ENCODE data around the gene CDKN2B-AS1. TPM values are rescaled to one million over a fixed set of nuclear protein-coding genes. Genes with fewer than 3 reads are reported as not detected.

Gene CDKN2B-AS1
- total RNA-seq, 1 donor, result not detected

DNA sequence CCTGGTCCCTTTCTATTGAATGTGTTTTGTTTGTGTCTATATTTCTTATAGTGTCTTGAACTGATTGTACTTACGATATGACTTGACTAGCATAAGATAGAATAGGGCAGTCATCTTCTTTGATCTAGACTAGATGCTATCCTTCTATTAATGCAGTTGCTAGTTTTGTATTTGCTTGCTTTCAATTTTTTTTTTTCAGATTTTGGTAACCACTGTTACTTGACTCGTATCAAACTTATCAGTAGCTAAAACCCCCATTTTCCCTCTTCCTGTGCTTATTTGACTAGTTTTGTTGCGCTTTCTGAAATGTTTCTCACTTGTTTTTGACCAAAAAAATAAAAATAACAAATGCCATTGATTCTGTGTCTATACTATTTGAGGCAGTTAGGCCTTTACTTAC lies 83.5 kb downstream of the CDKN2B-AS1 start:
- DNase-seq (ENCODE audit: low read depth in 2 of 3, low spot score in 2 of 3), result no peak

DNA sequence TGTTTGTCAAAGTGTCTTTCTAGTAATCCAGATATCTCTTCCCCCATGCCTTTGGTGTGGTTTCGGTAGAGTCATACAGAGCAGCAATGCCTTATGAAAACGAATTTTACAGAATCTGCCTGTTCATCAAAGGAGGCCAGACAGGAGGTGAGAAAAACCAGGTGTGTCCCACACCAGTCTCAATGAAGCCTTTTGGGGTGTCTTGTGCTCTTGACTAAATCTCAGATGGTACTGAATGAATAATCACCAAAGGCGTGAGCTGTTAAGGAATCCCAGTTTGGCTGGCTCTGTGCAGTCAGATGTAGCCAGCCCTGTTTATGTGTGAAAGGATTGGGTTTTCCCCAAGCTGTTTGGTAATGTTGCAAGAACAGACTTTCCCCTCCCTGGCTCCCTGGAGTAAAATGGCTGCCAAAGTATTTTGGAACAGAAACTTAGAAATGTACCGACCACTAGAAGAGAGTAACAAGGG lies 85.3 kb downstream of the CDKN2B-AS1 start:
- DNase-seq (ENCODE audit: low read depth in 2 of 3, low spot score in 2 of 3), result peak in 1 of 3 donors; percentile 25

DNA sequence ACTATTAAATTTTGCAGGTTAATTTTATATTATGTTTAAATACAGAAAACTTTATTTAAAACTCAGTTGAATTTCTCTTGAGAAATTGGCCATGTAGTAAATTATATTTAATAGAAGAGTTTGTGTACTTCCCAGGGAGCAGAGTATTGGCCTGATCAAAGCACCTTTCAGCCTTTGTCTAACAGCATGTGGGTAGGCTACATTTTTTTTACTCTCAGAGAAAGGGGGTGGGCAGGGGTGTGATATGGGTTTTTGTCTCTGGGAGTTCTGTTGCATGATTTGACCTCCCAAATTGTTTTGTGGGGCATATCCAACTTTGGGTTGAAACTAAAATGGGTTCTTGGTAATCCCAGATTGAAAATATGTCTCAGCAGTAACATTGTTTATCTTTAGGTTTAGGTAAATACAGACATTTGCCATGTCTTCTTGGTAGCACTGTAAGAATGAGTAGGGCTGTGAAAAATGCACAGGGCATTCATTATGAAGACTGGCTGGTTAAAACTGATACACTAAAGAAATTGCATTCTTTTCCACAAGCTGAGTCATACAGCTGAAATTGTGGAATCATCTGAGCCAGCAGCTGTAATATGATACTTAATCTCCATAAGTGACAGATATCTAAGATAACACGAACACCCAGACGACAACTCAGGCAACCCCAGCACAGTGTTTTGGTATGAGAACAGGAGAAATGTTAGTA lies 89.9 kb downstream of the CDKN2B-AS1 start:
- DNase-seq (ENCODE audit: low read depth in 2 of 3, low spot score in 2 of 3), result no peak

DNA sequence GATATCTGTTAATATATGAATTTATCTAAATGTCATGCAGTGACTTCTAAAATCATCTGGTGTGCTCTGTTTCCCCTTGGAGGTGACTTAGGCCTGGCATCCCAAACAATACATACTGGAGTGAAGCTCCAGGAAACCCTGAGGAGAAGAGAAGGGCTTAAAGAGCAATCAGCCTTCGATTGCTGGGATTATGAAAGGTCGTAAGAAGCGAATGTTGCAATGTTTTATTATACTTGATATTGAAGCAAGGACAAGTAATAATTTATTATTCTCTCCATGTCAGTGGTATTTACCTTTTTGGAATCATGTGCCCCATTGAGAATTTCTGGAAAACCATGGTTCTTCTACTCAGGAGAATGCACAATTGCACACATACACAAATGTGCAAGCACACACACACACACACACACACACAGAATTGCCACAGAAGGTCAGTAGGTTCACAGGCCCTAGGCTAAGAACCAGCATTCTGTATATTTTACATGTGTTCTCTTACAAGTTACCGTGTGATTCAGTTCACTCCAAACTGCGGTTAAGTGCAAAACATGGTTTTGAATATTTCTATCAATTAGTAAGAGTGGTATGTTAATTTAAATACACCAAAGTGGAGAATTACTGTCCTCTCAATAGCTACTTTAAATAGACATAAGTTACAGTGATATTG lies 93.6 kb downstream of the CDKN2B-AS1 start:
- DNase-seq (ENCODE audit: low read depth in 2 of 3, low spot score in 2 of 3), result no peak

DNA sequence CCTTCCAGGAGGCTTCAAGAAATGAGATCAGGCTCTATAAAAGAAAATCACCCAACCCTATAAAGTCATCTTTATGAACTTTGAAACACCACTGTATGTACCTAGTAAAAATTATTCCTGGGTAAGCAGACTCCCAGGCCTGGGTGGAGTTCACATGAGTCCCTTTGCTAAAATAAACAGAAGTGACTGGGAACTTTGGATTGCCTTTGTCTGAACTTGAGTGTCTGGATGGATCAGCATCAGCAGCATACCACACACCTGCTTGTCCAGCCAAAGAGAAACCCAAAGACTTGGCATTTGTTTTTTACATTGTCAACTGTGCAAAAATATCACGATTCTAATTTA lies 94.1 kb downstream of the CDKN2B-AS1 start:
- DNase-seq (ENCODE audit: low read depth in 2 of 3, low spot score in 2 of 3), result no peak

DNA sequence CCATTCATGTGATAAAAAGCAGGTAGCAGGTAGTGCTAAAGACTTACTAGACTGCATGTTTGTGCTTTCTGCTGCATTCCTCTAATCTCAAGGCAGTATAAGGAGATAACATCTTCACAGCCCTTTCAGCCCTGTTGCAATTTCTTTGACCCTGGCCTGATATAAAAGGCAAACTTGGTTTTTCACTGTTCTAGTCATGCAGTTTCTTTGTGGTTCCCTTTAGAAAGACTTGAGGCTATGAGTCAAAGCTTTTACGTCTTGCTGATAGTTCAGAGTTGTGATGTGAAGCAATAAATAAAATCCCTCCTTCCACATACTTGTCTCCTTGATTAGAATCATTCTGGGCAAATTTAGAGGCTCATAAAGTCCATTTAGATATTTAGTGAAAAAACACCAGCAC lies 103.1 kb downstream of the CDKN2B-AS1 start:
- no peak for DNase-seq (ENCODE audit: low read depth in 2 of 3, low spot score in 2 of 3)

DNA sequence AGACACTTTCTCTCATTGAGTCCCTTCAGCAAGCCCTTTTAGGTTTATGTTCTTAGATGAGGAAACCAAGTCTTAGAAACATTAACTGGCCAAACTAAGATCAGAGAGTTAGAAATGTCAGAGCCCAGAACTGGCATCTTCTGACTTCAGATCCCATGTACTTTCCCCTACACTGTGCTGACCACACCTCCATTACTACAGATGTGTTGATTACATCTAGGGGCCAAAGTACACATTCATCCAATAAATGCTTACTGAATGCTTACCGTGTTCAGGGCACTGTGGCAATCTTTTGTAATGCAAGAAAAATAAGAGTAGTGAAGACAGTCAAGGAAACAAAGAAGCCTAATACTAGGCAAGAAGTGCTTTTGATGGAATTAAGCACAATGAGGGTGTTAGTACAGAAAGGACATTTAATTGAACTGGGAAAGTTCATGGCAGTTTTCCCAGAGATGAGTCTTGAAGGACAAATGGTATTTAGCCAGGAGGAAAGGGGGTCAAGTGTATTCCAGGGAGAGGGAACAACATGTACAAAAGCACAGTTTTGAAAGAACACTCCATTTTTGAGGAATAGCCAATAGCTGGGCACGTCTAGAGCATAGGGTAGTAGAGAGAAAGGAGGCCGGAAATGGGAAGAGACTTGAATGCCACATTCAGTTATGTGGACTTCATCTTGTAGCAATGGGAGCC lies 104.2 kb downstream of the CDKN2B-AS1 start:
- no peak for DNase-seq (ENCODE audit: low read depth in 2 of 3, low spot score in 2 of 3)

DNA sequence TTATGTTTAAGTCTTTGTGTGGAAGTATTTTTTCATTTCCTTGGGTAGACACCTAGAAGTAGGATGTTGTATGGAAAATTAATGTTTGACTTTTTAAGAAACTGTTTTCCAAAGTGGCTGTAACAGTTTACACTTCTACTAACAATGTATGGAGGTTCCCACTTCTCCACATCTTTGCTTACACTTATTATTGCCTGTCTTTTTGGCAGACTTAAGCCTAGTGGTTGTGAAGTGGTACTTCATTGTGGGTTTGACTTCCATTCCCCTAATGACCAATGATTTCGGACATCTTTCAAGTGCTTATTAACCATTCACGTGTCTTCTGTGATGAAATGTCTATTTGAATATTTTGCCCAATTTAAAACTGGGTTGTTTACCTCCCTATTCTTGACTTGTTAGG lies 106.0 kb downstream of the CDKN2B-AS1 start:
- no peak for DNase-seq (ENCODE audit: low read depth in 2 of 3, low spot score in 2 of 3)

DNA sequence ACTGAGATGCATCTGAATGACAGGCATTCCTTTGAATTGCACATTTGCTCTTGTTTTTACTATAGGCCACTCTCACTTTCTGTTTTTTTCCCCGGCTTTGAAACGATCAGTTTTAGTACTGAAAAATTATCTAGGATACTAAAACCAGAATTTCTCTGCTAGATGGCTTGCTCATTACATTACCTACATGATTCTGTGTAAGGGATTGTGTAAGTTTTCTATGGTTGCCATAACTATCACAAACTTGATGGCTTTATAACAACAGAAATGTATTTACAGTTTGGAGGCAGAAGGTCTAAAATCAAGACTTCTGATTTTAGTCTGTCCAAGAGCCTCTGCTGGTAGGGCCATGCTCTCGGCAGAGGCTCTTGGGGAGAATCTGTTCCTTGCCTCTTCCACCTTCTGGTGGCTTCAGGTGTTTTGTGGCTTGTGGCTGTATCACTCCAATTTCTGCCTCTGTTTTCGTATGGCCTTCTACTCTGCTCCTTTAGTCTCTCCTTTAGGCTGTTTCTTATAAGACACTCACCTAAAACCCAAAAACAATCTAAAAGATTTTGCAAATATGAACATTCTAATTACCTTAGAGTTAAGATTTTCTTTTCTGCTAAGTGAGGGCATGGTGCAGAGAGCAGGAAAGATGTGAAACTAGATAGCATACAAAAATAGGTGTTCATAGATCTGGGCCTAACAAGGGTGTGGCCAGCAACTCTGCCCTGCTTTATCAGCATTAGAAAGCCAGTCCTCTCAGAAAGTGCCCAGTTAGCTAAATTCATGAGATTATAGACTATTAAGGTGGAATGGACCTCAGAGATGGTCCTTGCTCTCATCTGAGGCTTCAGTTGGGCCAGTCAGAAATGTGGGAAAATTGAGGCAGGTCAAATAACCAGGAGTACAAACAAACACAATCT lies 107.8 kb downstream of the CDKN2B-AS1 start:
- no peak for DNase-seq (ENCODE audit: low read depth in 2 of 3, low spot score in 2 of 3)

DNA sequence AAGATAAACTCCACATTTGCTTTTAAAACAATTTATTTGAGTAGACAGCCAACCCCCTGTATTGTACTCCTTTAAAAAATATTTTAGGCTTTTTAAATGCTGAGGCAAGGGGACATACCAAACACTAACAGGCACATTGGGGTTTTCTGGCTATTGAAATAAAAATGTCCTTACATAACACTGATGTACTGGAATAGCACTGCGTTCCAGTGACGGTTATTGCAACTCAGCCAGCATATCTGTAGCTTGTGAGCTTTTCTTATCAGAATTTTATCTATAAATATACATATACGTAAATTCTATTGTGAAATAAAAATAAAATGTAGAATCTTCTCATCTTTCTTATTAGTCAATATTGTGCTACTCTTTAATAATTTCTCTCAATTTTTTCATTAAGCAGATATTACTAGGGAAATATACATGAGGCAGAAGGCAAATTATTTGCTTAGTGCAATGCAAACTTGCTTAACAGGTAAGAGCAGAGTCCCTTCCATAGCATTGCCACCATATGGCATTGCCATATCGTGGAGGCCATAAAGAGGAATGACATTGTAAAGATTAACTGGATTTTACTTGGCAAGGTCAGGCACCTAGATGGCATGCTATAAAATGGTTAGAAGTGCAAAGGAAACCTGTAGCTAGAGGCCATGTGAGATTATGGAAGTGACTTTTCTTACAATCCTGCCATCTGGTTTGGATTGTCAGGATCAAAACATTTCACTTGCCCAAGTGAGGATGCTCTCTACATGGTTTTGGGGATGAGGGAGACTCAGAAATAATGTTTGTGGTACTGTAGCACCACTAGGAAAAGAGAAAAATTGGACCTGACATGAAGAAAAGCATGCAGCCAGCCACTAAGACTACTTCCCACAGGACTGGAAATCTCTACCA lies 109.3 kb downstream of the CDKN2B-AS1 start:
- DNase-seq (ENCODE audit: low read depth in 2 of 3, low spot score in 2 of 3), result no peak

DNA sequence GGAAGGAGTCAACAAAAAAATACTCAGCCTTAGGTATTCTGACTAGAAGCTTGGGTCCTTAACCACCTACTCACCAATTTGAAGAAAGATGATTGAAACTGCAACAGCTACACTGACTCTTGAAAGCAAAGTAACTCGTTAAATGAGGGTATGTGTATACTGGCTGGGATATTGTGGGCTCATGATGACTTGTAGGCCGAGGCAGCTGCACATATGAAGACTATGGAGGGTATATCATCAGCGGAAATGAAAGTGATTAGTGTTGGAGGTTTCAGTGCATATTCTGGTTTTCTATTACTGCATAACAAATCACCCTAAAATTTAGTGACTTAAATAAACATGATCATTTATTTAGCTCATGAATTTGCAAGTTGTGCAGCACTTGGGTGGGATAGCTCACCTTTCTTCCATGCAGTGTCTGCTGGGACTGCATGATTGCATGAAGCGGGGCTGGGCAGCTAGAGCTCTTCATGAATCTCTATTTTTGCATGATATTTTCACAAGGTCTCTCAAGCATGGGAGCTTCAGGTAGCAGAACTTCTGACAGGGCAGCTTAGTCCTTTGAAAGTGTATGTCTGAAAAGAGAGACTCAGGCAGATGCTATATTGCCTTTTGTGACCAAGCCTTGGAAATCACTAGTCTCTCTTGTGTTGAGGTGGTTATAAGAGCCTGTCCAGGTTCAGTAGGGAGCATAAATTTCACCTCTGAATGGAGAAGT lies 110.6 kb downstream of the CDKN2B-AS1 start:
- no peak for DNase-seq (ENCODE audit: low read depth in 2 of 3, low spot score in 2 of 3)

DNA sequence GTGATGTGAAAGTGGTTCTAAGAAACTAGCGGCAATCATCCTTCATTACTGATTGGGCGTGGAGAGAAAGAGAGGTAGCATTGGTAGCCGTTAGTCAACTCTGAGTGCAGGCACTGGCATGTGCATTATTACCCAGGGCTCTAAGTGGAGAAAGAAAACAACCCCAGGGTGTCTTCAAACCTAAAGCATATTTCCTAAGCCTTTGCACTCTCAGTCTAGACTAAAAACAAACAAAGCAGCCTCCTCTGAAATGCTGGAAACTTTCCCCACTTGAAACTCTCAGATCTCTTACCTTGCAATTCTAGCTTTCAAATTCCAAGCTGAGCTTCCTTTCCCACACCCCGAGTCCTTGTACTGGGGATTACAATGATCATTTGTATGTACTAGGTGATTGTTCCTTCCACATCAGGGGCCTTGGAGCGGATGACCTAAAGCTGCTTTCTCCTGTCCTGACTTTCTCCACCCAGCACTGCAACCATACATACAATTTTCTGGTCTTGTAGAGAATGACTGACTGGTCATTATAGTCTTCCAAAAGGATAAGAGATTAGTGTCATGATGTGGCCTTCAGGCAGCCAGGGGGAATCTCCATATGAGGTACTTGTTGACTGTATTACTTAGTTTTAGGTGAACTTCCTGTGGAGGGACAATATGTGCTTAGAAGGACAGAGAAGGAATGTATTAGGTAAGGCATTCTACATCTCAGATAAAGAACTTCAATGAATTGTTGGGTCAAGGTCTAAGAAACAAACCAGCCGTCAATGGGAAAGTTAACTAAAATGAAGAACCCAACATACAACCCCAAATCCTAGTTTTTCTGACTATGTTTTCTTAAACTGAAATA lies 112.8 kb downstream of the CDKN2B-AS1 start:
- DNase-seq (ENCODE audit: low read depth in 2 of 3, low spot score in 2 of 3), result no peak

DNA sequence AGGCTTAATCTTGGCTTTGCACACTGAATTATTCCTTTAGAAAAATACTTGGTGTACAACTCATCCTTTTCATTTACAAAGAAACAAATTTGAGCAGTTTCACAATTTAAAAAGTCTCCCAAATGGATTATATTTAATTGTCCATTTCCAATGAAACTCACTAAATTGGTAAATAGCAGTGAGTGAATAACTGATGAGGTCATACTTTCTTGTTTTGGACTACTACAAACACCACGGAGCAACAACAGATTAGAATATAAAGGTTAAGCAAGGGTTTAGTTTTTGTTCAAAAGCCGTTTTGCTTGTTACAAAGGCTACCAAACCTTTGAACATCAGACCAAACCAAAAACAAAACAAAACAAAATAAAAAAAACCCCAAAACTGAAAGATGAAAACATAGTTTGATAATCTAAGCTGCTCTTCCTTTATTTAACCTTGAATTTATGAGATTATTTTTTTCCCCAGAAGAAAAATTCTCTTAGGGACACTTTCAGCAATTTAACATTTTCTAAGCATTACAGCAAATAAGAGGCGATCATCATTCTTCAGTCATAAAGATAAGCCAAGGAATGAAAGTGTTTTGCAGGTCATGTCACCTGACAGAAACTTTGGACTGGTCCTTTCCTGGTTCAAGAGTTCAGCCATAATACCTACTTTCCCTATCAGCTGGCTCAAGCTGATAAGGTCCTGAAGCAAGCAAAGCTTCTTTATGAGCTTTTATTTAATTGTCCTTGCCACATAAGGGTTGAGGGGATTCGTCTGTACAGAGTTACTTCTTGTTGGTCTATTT lies 114.2 kb downstream of the CDKN2B-AS1 start:
- no peak for DNase-seq (ENCODE audit: low read depth in 2 of 3, low spot score in 2 of 3)

DNA sequence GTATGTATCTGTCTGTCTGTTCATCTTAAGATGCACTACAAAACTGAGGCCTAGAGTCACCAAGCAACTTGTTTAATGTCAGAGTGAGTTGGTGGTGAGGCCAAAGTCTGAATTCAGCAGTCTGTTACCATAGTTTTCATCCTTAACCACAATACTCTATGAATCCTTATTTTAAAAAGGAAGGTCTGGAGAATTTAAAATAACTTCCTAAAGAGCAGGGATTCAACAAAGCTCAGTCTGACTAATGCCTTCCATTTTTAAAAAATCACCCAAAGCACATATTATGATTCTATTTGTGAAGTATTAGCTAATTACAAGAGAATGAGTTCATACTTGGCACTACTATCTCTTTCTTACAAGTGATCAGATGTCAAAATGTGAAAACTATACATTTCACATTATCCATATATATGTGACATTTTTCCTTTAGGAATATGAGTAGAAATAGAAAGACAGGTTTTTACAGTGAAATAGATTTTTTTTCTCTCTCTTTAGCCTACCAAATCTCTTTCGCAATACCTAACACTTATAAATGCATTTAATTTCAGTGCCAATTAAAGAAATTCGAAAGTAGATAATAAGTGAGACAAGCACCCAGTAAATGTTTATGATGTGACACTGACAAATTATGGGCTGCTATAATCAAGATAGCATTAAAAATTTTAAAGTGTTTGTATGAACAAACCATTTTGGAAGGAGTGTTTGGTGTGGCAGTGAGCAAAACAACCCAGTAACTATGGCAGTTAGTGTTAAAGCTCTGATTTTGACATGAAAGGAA lies 116.8 kb downstream of the CDKN2B-AS1 start:
- DNase-seq (ENCODE audit: low read depth in 2 of 3, low spot score in 2 of 3), result no peak

DNA sequence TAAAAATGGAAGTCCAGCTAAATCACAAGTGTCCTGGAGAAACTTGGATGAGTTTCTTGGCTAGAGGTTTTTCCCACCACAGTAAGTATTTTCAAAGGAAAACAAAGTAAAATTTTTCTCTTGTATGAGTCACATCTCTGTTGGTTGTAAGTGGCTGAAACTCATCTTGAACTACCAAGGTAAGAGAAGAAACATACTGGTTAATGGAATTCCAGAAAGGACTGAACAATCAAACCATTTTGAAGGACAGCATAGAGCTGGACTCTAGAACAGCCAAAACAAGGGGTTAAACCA lies 117.3 kb downstream of the CDKN2B-AS1 start:
- DNase-seq (ENCODE audit: low read depth in 2 of 3, low spot score in 2 of 3), result no peak

DNA sequence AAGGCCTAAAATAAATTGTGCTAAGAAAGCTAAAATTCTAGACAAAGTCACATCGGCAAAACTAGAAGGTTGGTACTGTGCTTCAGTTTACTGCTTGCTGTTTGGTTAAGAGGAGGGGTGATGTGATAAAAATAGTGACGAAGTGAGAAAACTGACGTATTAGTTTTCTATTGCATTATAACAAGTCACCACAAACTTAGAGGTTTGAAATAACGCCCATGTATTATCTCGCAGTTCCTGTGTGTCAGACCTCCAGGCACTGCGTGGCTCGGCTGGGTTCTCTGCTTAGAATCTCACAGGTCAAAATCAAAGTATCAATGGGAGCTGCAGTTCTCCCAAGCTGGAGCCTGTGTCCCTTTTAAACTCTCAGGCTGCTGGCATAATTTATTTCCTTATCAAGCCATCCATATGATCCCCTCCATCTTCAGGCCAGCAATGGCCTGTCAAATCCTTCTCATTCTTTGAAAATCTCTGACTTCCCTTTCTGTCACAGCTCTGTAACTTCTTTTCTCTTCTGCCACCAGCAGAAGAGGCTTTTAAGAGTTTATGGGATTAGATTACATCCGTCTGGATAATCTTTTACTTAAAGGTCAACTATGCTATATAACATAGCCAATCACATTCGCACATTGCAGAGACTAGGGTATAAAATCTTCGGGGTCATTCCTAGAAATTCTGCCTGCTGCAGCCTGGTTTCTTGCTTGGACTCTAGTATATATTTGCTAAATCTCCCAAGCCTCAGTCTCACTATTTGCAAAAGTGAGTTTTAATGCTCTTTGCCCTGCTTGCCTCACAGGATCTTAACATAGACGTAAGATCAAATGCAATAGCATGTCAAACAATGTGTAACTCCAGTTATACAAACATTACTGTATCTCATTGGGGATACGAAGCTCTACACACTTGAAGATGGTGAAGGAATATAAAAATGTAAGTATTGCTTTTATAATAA lies 118.6 kb downstream of the CDKN2B-AS1 start:
- DNase-seq (ENCODE audit: low read depth in 2 of 3, low spot score in 2 of 3), result no peak

Data from hematopoietic multipotent progenitor cell (in vitro differentiated cells).